Measurements from ENCODE around the gene SLC38A3. TPM values are rescaled to one million over a fixed set of nuclear protein-coding genes. Genes with fewer than 3 reads are reported as not detected.

SLC38A3 gene
- total RNA-seq, 1 donor from 2014 or later: 0.17 TPM

DNA sequence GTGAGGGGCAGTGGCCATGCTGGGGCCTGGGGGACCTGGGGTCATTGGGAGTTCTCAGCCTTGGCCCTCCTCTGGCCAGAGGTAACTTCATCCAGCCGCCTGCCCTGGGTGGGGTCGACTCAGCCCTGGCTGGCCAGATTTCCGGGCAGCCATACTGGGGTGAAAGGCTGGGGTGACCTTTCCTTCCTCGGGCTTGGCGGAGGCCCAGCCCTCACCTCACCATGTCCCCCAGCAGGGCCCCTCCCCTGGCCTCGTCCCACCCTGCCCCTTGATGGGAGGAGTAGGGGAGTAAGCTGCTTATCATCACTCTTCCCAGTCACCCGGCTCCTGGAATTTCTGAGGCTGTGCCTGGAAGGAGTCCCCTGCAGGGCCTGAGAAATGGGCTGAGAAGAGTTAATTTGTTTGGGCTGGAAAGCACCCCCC, 44.5 kb upstream of the SLC38A3 start:
- Histone ChIP-seq H3K4me1 (peaks cover 47% of the 10 kb centered on the region), H3F3A (ENCODE audit: low read depth) (no peaks in the 10 kb centered on the region), H3K36me3 (no peaks in the 10 kb centered on the region), H4K20me1 (ENCODE audit: low read depth) (peaks cover 97% of the 10 kb centered on the region), H3K9me3 (ENCODE audit: low read depth) (no peaks in the 10 kb centered on the region), H2AFZ (replicated peaks) (no peak overlapping the region), H3K9ac (no peak overlapping the region), H3K79me2 (ENCODE audit: low read depth) (peaks cover 34% of the 10 kb centered on the region), H3K27ac (no peak overlapping the region), H3K27me3 (peaks cover 12% of the 10 kb centered on the region), H3K4me2 (peak overlapping the region; percentile 22), H3K4me3 (no peak overlapping the region)
- Mint-ChIP-seq H3K27ac (no peak overlapping the region), H3K36me3 (peaks cover 2% of the 10 kb centered on the region), H3K4me3 (no peak overlapping the region), H3K9me3 (peaks cover 4% of the 10 kb centered on the region), H3K27me3 (ENCODE audit: insufficient read depth, low read depth) (peaks cover 18% of the 10 kb centered on the region), H3K4me1 (peaks cover 58% of the 10 kb centered on the region)
- DNase-seq (ENCODE audit: low spot score): peak; percentile 54
- TF ChIP-seq, protein P1, sequence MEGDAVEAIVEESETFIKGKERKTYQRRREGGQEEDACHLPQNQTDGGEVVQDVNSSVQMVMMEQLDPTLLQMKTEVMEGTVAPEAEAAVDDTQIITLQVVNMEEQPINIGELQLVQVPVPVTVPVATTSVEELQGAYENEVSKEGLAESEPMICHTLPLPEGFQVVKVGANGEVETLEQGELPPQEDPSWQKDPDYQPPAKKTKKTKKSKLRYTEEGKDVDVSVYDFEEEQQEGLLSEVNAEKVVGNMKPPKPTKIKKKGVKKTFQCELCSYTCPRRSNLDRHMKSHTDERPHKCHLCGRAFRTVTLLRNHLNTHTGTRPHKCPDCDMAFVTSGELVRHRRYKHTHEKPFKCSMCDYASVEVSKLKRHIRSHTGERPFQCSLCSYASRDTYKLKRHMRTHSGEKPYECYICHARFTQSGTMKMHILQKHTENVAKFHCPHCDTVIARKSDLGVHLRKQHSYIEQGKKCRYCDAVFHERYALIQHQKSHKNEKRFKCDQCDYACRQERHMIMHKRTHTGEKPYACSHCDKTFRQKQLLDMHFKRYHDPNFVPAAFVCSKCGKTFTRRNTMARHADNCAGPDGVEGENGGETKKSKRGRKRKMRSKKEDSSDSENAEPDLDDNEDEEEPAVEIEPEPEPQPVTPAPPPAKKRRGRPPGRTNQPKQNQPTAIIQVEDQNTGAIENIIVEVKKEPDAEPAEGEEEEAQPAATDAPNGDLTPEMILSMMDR (IDR thresholded peaks at IDR 0.05): no peak
- no peak for TF ChIP-seq EZH2 (IDR thresholded peaks at IDR 0.05)
- no peak for TF ChIP-seq EZH2phosphoT487 (IDR thresholded peaks at IDR 0.05)

GRCh38 chr3:50161320-50161719, 43.8 kb upstream of the SLC38A3 start:
- Mint-ChIP-seq H3K9me3 (no peaks in the 10 kb centered on the region), H3K36me3 (peaks cover 2% of the 10 kb centered on the region), H3K27me3 (ENCODE audit: insufficient read depth, low read depth) (peaks cover 10% of the 10 kb centered on the region), H3K27ac (no peak overlapping the region), H3K4me3 (no peak overlapping the region), H3K4me1 (peaks cover 59% of the 10 kb centered on the region)
- no peaks in the 10 kb centered on the region for H3K9me3 ChIP-seq (ENCODE audit: low read depth)
- peaks cover 50% of the 10 kb centered on the region for H3K4me1 ChIP-seq
- peaks cover 97% of the 10 kb centered on the region for H4K20me1 ChIP-seq (ENCODE audit: low read depth)
- no peak overlapping the region for H2AFZ ChIP-seq (replicated peaks)
- H3K4me2 ChIP-seq: peak overlapping the region; percentile 22
- DNase-seq (ENCODE audit: low spot score): no peak
- no peaks in the 10 kb centered on the region for H3F3A ChIP-seq (ENCODE audit: low read depth)
- peaks cover 4% of the 10 kb centered on the region for H3K27me3 ChIP-seq
- no peaks in the 10 kb centered on the region for H3K36me3 ChIP-seq
- TF ChIP-seq, protein P1 (IDR thresholded peaks at IDR 0.05): no peak
- TF ChIP-seq EZH2phosphoT487 (IDR thresholded peaks at IDR 0.05): no peak
- TF ChIP-seq EZH2 (IDR thresholded peaks at IDR 0.05): no peak
- H3K9ac ChIP-seq: no peak overlapping the region
- H3K4me3 ChIP-seq: no peak overlapping the region
- H3K27ac ChIP-seq: no peak overlapping the region
- H3K79me2 ChIP-seq (ENCODE audit: low read depth): peaks cover 30% of the 10 kb centered on the region

GRCh38 chr3:50162034-50162883, 42.8 kb upstream of the SLC38A3 start:
- Histone ChIP-seq H3K27ac (no peak overlapping the region), H4K20me1 (ENCODE audit: low read depth) (peaks cover 98% of the 10 kb centered on the region), H3K27me3 (no peaks in the 10 kb centered on the region), H3K9ac (no peak overlapping the region), H3K36me3 (no peaks in the 10 kb centered on the region), H3K4me1 (peaks cover 51% of the 10 kb centered on the region), H3K9me3 (ENCODE audit: low read depth) (no peaks in the 10 kb centered on the region), H3K4me3 (no peak overlapping the region), H3K79me2 (ENCODE audit: low read depth) (peaks cover 31% of the 10 kb centered on the region), H3K4me2 (no peak overlapping the region), H3F3A (ENCODE audit: low read depth) (peaks cover 6% of the 10 kb centered on the region), H2AFZ (replicated peaks) (no peak overlapping the region)
- H3K9me3 Mint-ChIP-seq: no peaks in the 10 kb centered on the region
- DNase-seq (ENCODE audit: low spot score): no peak
- peaks cover 10% of the 10 kb centered on the region for H3K27me3 Mint-ChIP-seq (ENCODE audit: insufficient read depth, low read depth)
- TF ChIP-seq EZH2phosphoT487 (IDR thresholded peaks at IDR 0.05) (no peak), EZH2 (IDR thresholded peaks at IDR 0.05) (no peak)
- TF ChIP-seq, protein P1 (IDR thresholded peaks at IDR 0.05): no peak
- peaks cover 63% of the 10 kb centered on the region for H3K4me1 Mint-ChIP-seq
- H3K36me3 Mint-ChIP-seq: peaks cover 2% of the 10 kb centered on the region
- peak overlapping the region; percentile 33 for H3K4me3 Mint-ChIP-seq
- peak overlapping the region; percentile 7 for H3K27ac Mint-ChIP-seq

All from neural progenitor cell (in vitro differentiated cells).